ENCODE data around the gene S100PBP.

GRCh38 chr1:32907435-32907834 is 90.0 kb downstream of the S100PBP start:
- TF ChIP-seq CTCF (IDR thresholded peaks at IDR 0.05) (no peak), POLR2A (IDR thresholded peaks at IDR 0.05) (no peak)
